Activated CD4-positive, alpha-beta T cell treated with anti-CD3 and anti-CD28 coated beads, Interleukin-2, amount 50 U/mL, for 1 hour (primary cell): ENCODE measurements around the gene FBXW4.
"Not testable (repeated sequence)": the region's sequence is repeated elsewhere in the genome, so short reads cannot be mapped to it uniquely, and the experiment has no call there.

ENCODE experiments used
- DNase-seq: peaks from one replicate; pipeline ENCODE4 v3.0.0-alpha.2; 2020

Gene FBXW4

GRCh38 chr10:101616415-101617101 is 78.4 kb downstream of the FBXW4 start:
- no peak for DNase-seq

- DNase-seq: no peak
Measured at GRCh38 chr10:101615525-101616116, 79.3 kb downstream of the FBXW4 start.

- DNase-seq: no peak
Measured at GRCh38 chr10:101614663-101615524, 80.1 kb downstream of the FBXW4 start.

GRCh38 chr10:101613646-101614045 is 81.3 kb downstream of the FBXW4 start:
- DNase-seq: no peak

GRCh38 chr10:101612872-101613271 is 82.1 kb downstream of the FBXW4 start:
- DNase-seq: no peak

- DNase-seq: no peak
Measured at GRCh38 chr10:101612086-101612485, 82.9 kb downstream of the FBXW4 start.

- no peak for DNase-seq
Measured at GRCh38 chr10:101611096-101611905, 83.7 kb downstream of the FBXW4 start.

GRCh38 chr10:101609481-101609880 is 85.5 kb downstream of the FBXW4 start:
- DNase-seq: no peak

- DNase-seq: no peak
Measured at GRCh38 chr10:101607124-101607523, 87.8 kb downstream of the FBXW4 start.

- DNase-seq: peak; percentile 59
Measured at GRCh38 chr10:101602761-101603398, 92.1 kb downstream of the FBXW4 start.

- no peak for DNase-seq
Measured at GRCh38 chr10:101601541-101601940, 93.4 kb downstream of the FBXW4 start.

- no peak for DNase-seq
Measured at GRCh38 chr10:101597091-101597900, 97.7 kb downstream of the FBXW4 start.

- DNase-seq: no peak
Measured at GRCh38 chr10:101595591-101596433, 99.2 kb downstream of the FBXW4 start.

GRCh38 chr10:101593331-101593730 is 101.6 kb downstream of the FBXW4 start:
- not testable (repeated sequence) for DNase-seq

- DNase-seq: no peak
Measured at GRCh38 chr10:101588879-101589278, 106.1 kb downstream of the FBXW4 start.

GRCh38 chr10:101587725-101588653 is 107.0 kb downstream of the FBXW4 start, which contains the start of the genes DPCD and POLL:
Gene DPCD (plus strand): TSS chr10:101588321. CDS start chr10:101588337, 16 bp downstream.
Gene POLL (minus strand): TSS chr10:101588257. CDS start chr10:101587360, 897 bp downstream.
- peak; percentile 90 for DNase-seq

- DNase-seq: no peak
Measured at GRCh38 chr10:101585841-101586240, 109.1 kb downstream of the FBXW4 start.

- DNase-seq: no peak
Measured at GRCh38 chr10:101580486-101581399, 114.2 kb downstream of the FBXW4 start.
